Activated CD8-positive, alpha-beta memory T cell treated with anti-CD3 and anti-CD28 coated beads for 24 hours (primary cell): ENCODE results near the gene RFLNA.

Source experiments
- DNase-seq: peaks from one replicate; pipeline ENCODE4 v3.0.0-alpha.2; 2020

Gene RFLNA

DNA sequence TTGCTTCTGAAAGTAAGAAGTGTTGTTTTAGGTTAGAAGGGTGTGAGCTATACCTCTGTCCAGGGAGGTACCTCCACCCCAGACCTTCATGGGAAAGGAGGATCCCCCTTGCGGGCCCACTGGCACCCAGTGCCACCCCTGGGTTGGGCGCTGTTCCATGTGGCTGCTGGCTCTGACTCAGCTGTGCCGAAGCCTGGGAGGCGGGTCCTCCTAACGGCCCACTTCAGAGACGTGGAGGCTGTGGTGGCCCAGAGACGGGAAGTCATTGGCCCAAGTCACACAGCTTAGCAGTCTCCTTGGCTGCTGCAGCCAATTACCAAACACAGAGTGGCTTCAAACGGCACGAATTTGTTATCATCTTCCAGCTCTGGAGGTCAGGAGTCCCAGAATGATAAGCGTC is 10.2 kb downstream of the RFLNA start:
- DNase-seq = no peak

DNA sequence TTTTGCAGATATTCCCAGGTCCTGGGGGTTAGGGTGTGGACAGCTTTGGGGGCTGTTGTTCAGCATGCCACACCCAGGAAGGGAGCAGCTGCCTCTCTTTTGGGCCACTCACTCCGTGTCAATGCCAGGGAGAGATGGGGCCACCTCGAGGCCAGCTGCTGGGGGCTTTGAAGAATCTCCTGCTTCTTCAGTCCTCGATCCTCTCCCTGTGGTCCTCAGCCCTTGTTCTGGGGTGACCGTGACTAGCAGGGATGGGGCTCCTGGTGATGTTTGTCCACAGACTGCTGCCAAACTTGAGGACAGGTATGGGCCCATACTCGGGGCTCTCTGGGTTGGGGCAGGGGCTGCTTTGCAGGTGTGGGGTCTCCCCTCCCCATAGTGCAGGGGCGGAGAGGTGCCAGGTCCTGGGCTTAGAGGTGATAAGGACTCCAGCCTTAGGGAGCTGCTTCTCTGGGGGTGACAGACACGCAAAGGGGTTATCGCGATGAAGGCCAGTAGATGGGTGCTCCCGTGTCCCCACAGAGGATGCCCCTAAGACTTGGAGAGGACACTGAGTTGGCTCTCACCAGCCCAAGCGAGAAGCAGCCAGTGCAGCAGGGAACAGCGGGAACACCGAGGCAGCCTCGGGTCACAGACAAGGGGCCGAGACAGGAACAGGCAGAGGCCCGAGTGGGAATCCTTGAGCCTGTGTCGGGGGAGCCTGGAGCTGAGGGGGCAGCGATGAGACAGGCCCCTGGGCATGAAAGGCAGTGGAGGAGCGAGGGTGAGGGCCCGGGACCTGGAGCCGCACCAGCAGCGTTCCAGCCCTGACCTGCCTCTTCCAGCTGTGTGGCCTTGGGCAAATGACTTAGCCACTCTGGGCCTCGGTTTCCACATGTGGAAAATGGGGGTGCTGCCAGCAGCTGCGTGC is 11.1 kb downstream of the RFLNA start:
- no peak for DNase-seq

DNA sequence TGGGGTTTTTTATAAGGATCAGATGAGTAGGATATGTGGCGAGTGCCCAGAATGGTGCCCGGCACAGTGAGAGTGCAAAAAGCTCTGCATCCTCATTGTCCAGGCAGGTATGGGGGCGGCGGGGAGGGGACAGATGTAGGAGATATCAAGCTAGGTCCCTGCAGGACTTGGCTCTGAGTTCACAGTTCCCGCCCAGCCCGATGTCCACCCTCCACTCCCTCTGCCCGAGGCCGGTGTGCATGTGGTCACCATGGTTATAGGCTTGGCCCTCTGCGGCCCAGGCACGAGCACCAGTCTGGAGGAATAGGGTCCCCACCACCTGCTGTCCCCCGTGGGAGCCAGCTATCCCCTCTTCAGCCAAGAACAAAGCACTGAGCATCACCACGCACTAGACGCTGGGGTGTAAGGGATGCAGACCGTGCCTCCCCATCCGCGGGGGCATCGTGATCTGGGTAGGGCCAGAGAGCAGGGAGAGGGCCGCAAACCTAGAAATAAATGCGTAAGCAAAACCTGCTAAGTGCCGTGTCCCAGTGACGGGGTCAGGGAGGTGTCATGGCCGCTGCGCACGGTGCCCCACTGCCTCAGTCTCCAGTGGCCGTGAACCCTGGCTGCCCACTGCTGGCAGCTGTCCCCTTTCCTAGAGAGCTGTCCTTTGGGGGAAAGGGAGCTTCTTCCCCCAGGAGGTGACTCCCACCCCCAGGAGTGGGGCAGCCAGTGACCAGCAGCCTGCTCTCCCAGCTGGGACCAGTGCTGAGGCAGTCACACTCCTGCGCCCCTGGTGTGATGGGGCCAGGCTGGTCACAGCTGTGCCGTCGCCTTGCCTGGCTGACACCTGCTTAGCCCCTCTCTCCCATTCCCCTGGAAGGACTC is 12.0 kb downstream of the RFLNA start:
- DNase-seq = no peak

DNA sequence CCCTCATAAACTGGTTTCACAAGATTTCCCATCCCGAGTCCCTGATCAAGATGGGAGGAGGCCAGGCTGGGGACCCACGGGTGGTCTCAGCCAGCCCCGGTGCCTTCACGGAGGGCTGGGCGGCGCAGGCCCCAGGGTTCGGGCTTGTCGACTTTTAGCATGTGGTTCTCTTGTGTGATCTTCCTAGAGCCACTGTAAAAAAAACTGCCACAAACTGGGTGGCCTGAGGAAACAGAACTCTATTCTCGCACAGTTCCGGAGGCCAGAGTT is 12.6 kb downstream of the RFLNA start:
- DNase-seq = no peak

DNA sequence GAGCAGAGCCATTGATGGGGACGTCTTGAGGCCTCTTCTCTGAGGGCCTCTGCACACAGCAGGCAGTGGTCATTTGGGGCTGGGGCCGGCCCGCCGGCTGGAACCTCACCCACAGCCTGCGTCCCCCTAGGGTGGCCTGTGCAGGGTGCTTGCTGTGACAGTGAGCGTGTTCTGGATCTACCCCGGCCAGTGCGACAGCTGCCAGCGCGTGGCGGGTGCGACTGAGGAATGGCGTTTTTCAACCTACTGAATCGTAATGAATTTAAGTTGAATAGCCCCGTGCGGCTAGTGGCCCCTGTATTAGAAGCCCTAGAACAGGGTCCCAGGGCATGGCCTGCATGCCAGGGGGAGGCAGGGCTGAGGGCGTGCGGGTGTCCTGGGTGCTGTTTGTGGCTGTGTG is 13.8 kb downstream of the RFLNA start:
- DNase-seq = no peak

DNA sequence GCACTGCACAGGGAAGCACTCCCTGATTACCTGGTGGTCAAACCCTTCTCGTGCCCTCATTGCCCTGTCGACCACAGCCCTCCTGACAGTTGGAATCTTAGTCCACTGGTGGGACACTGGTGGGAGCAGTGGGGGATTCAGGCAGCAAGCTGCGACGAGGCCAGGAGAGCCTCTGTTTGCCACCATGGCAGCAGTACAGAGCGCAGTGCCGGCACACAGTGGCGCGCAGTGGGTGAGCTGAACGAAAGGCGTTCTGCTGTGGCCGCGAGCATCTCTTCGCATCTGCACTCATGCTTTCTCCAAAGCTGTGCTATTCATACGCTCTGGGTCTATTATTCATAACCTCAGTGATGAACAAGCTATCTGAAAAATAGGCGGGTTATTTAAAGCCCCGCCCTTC is 14.3 kb downstream of the RFLNA start:
- no peak for DNase-seq

DNA sequence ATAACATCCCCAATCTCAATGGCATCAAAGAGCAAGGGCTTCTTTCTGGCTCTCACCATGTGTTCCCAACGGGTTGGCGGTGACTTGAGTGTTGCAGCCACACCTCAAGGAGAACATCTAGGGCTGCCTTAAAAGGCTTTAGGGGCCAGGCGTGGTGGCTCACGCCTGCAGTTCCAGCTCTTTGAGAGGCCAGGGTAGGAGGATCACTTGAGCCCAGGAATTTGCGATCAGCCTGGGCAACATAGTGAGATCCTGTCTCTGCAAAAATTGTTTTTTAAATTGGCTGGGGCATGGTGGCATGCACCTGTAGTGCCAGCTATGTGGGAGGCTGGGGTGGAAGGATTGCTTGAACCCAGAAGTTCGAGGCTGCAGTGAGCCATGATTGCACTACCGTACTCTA is 14.9 kb downstream of the RFLNA start:
- no peak for DNase-seq

DNA sequence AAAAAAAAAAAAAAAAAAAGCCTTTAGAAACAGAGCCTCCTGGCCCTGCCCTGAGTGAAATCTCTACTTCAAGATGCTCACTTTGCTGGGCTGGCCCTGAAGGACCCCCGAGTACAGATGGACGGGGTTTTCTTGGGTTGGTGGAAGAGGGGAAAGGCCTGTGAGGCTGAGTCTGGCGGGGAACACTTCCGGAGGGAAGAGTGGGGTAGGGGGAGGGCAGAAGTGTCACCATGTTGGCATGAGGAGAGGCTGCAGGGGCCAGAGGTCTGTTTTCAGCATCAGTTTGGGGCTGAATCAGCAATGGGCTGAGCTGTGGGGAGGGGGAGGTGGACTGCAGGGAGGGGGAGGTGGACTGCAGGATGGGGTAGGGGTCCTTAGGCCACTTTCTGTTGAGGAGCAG is 15.3 kb downstream of the RFLNA start:
- DNase-seq = no peak

DNA sequence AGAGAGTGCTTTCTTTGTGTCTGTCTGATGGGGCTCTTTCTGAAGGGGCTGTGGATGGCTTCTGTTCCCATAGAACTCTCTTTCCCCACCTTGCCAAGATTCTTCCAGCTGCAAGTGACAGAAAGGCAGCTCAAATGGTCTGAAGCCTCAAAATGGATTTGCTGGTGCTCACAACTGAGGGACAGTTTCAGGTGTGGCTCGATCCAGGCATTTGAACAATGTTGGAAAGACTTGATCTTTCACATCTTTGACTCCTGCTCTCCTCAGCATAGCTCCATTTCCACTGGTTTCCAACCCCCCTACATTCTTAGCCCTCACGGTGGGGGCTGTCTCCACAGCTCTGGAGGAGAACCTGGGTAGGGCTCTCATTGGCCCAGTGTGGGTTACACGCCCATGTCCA is 15.9 kb downstream of the RFLNA start:
- no peak for DNase-seq

DNA sequence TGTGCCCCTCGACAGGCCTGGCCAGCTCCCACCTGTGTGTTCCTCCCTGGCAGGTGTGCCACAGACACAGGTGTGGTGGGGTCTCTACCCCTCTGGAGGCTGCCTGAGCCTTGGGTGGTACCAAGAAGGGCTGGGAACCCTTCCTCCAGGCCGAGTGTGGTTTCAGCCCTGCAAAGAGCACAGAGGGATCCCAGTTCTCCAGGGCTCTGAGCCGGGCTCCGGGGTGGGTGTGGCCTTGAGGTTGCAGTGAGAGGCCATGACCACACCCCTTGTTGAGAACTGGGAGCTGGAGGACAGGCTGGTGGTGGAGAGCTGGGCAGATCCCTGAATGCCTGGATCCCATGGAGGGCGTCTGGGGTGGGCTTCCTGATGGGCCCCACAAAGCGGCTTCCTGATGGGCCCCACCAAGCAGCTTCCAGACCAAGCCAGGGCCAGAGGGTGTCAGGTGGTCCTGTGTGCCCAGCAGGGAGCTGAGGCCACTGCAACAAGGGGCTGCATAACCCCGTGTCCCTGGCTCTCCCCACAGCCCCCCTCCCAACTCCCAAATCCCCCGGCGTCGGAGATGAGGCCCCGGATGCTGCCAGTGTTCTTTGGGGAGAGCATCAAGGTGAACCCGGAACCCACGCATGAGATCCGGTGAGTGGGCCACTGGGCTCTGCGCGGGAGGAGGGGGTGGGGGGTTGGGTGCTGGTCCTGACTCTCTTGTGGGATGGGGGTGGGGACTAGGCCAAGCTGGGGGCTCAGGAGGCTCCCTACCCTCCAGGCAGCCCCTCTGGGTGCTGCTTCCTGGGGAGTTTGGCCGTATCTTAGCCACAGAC is 16.6 kb downstream of the RFLNA start:
- no peak for DNase-seq

DNA sequence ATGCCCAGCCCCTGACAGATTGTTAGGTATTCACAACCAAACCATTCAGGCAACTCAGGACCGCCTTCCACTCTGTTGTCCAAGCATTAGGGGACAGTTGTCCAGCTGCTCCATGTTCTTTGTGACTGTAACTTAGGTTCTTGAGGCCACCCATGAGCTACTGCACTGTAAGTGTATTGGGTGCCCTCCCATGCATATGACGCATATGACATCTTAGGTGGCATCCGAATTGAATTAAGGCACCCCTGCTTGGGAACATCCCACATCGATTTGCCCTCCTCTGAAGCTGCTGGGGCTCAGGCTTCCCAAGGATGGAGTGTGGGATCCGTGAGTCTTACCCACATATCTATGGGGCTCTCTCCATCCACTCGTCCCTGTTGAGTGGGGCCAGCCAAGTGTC is 17.7 kb downstream of the RFLNA start:
- no peak for DNase-seq

DNA sequence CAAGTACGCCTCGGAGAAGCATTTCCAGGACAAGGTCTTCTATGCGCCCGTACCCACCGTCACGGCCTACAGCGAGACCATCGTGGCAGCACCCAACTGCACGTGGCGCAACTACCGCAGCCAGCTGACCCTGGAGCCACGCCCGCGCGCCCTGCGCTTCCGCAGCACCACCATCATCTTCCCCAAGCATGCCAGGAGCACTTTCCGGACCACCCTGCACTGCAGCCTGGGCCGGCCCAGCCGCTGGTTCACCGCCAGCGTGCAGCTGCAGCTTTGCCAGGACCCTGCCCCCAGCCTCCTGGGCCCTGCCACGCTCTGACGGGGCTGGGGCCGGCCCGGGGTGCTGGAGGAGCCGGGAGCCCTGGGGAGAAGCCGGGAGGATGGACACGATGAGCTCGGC is 19.3 kb downstream of the RFLNA start:
- no peak for DNase-seq

DNA sequence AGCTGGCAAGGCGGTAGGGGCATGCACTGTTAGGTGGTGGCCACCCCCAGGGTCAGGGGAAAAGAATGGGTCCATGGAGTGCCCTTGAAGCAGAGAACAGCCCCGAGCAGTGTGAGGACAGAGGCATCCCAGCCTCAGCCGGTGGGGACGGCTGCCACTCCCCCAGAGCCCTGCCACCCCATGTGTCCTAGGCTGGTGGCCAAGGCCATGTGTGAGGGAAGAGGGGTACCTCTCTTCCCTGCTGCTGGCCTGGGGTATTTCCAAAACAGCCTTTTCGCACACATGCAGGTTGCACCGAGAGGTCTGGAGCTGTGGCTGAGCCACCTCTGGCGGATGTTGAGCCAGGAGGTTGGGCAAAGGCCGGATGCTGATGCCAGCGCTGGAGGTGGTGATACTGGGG is 19.9 kb downstream of the RFLNA start:
- DNase-seq = no peak

DNA sequence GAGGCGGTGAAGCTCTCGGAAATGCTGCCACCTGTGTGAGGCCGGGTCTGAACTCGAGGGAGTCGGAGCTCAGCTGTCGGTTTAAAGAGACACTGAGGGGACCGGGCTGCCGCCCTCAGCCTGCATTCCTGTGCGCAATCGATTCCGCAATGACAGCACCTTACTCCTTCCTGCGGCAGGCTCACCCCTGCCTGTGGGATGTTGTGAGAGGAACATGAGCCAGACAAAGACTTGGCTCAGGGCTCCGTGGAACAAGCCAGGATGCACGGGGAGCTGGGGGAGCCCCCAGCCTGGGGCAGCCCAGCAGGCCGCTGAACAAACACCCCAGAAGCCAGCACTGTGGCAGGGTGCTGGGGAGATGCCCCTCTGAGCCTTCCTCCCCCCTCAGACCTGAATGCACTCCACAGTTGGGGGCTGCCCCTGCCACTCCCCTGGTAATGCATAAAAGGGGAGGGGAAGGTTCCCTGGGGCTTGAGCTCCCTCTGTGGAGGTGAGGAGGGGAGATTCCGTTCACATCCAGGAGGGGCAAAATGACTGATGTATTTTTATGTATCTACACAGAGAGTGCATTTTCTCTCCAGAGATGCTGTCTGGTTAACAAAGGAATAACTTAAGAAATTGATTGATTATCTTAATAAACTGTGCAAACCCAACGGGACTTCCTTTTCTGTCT is 20.6 kb downstream of the RFLNA start:
- no peak for DNase-seq

DNA sequence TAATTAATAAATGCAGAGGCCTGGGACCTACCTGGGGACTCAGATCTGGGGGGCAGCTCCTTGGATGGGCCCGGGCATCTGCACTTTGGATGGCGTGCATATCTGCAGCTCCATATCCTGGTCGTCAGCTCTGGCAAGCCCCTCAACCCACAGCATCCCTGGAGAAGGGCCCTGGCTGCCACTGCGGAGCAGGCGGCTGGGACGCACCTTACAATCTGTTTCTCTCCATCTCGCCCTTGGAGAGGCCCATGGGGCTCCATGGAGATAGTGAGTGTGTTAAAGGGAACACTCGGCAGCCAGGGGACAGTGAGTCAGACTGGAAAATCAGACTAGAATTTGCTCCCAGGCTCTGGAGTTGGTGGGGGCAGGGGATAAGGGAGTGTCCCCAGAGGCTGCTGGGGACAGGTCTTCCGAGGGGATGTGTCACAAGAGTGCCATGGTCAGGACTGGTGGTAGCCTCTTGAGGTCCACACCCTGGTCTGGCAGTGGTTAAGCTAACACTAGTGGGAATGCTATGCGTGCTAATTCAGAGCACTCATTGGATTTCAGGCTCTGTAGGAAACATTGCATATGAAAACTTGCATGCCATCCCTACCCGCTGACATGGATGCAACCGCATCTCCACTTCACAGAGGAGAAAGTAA is 21.5 kb downstream of the RFLNA start:
- no peak for DNase-seq

DNA sequence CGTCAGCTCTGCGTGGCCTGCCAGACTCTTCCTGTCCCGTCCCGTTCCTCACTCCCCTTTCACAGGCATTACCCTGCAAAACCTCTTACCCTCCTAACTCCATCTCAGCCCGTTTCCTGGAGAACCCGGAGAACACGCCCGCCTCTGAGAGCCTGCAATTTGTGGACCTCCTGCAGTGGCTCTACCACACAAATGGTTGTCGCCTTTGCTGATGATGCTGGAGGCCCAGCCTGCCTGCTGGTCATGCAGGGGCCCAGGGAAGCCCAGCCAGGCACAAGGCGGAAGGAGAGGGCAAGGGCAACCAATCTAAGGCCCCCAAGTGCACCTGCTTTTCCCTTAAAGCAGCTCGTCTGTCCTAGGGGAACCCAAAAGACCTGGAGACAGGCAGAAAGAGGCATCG is 22.5 kb downstream of the RFLNA start:
- no peak for DNase-seq

DNA sequence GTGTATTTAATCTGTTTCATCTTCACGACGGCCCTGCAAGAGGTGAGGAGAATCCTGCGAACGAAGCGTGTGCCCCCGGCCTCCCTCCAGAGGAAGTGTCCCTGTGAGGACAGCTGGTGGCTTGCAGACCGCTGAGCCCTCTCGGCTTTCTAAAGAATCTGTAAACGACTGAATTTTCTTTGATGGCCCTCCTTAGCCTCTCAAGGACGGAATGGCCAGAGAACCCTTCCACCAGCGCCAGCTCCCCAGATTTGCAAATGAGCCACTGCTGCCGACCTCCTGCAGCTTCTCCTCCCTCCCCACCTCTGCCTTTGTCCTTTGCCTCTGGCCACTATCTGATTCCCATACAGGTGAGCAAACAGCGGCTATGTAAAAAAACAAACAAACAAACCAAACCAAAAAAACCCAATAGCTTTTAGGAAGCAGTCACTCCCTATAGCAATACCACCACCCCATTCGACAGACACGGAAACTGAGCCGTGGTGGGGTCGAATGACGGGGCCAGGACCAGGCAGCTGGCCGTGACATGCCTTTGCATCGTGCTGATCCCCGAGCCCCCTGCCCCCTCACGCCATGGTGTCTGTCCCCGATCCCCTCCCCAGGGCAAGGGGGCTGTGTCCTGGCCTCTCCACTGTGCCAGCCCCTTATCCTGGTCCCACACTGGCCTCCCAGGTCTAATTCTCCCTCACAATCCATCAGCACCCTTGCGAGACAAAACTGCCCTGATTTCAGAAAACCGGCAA is 23.6 kb downstream of the RFLNA start:
- DNase-seq = no peak

DNA sequence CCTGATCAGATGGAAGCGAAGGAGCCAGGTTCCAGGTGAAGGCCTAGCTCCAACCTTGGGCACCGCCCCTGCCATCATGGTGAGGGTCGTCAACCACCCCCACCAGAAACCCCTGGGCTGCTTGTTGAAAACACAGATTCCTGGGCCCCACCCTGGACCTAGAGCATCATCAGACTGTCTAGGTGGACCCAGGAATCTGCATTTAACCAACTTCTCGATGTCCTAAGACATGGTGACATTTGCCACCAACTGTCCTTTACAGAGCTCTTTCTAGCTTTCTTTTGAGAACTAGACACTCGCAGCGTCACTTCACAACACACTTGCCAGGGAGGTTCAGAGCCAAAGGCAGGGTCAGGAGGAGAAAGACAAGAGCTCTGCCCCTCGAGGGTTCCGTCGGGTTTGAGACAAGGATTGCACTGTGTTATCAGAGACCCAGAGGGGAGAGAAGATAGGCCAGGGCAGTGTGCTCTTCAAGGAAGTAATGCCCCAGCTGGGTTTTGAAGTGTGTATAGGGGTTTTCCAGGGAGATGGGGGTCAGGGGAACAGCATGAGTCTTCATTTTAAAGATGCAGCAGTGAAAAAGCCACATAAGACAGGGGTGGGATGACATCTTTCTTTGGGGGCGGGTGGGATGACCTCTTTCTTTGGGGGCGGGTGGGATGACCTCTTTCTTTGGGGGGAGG is 24.6 kb downstream of the RFLNA start:
- DNase-seq = no peak

DNA sequence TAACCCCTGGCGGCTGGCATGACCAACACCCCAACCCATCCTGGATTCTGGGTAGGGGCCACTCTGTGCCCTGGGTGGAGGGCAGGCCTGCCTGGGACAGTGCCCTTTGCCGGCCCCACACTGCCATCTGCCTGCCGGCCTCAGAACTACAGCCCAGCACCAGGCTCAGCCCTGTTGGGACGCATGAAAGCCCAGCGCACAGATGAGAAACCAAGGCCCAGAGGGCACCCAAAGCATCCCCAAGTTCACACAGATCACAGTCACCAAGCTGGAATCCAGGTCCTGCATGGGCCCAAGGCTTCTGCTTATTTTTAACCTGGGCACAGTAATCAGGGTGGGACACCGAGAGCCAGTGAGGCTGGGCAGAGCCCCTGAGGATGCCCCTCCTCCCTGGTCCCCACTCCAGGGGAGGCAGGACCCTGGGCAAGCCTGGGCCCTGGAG is 26.2 kb downstream of the RFLNA start:
- peak; percentile 88 for DNase-seq

DNA sequence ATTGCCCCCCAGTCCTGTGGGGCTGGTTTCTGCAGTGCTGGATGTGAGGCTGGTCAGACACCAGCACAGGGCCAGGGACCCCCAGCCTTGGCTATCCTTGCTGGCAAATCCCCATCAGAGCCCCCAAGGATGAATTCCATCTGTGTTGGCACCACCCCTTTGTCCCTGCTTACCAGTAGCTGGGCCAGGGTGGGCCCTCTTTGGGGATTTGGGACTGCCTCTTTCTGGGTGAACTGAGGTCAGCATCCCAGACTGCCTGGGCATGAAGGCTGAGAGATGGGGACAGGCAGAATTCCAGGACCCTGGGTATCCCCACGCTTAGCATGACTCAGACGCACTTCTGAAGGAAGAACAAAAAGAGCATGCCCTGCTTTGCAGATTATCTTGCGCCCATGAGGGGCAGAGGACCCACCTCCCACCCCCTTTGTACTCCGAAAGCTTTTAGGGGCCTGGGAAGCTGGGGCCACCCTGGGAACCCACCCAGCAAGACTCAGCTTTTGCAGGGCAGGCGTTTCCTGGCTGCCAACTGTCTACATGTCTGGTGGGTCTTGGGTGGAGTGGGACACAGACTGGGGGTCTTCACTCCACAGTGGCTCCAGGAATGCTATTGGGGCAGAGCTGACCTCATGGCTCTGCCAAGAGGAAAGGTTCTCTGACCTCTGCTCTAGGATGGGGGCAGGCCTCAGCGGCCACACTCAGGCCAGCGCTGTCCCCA is 26.8 kb downstream of the RFLNA start:
- no peak for DNase-seq
